Upper lobe of left lung (tissue), 4 donors: Measurements from ENCODE around the gene ERF.

ENCODE experiments used
- CTCF ChIP-seq, 6 experiments: fragments of 450-650 bp in 4 of 6; fragments of 200-600 bp in 2 of 6; sonication (generic) in 2 of 6; IDR thresholded peaks; one replicate each; pipeline ENCODE4 v1.5.1; 2016 to 2019; ENCODE audit warnings: antibody characterized with exemption in 6 of 6
- EP300 ChIP-seq, 4 donors: sonication (generic); formaldehyde crosslinking; IDR thresholded peaks; one replicate each; pipeline ENCODE4 v1.5.1; 2017; ENCODE audit warnings: antibody characterized with exemption in 4 of 4, control low read depth in 2 of 4
- POLR2A ChIP-seq, 4 donors: fragments of 450-650 bp; IDR thresholded peaks; one replicate each; pipeline ENCODE4 v1.5.1; 2016 to 2017; ENCODE audit warnings: antibody characterized with exemption in 4 of 4, mild to moderate bottlenecking in 2 of 4
- POLR2AphosphoS5 ChIP-seq, 2 donors: sonication (generic); formaldehyde crosslinking; IDR thresholded peaks; one replicate each; pipeline ENCODE4 v1.5.1; 2017; ENCODE audit warnings: antibody characterized with exemption in 2 of 2

- TF ChIP-seq CTCF (IDR thresholded peaks at IDR 0.05) = no peak
- TF ChIP-seq POLR2AphosphoS5 (IDR thresholded peaks at IDR 0.05) = no peak
- TF ChIP-seq POLR2A (IDR thresholded peaks at IDR 0.05) = no peak
- no peak for TF ChIP-seq EP300 (IDR thresholded peaks at IDR 0.05)
These were observed 51.2 kb downstream of the ERF start for GRCh38 chr19:42203700-42204099.
